Amniotic stem cell (primary cell): Measurements from ENCODE around the gene GPR108.
"Not testable (repeated sequence)": the region's sequence is repeated elsewhere in the genome, so short reads cannot be mapped to it uniquely, and the experiment has no call there.

Experiments
- DNase-seq: peaks from one replicate; lab custom pipeline; 2025; lab: John Stamatoyannopoulos, UW

Gene GPR108

DNA sequence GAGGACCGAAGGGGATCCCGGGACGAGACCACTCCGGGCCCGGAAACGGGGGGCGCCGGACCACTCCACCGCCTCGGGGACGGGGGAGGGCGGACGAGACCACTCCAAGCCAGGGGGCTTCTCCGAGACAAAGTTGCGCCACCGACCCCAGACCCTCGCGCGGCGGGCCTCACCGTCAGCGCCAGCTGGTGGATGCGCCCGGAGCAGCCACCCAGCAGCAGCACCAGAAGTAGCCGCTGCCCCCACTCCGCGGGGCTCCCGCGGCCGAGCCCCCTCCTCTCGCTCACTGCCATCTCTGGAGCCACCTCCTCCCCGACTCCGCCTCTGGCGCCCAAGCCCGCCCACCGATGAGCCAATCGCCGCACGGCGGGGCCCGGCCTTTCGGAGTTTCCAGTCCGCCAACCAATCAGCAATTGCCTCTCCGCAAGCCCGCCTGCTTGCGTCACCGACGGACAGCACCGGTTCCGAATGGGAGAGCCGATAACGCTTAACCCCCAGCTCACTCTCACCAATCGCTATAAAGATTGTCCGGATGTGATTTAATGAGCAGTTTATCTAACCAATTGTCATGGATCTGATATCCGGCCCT lies at the start of gene GPR108:
Gene GPR108, minus strand, starts transcription at position 297 of the 589 bp plus-strand sequence. Its CDS starts 4 bp downstream, at position 293.
- peak; percentile 100 for DNase-seq

DNA sequence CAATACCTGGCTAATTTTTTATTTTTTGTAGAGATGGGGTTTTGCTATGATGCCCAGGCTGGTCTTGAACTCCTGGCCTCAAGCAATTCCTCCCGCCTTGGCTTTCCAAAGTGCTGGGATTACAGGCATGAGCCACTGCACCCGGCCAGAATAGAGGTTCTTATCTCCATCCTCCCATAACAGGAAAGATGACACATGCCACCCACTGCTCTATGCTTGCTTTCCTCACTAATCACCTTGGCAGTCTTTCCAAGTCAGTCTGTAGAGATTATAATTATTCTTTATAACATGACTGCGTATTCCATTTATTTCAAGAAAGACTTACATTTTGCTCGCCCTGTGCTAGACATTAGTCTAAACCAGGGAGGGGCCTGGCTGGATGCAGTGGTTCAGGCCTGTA lies 41.8 kb upstream of the GPR108 start:
- DNase-seq = no peak

DNA sequence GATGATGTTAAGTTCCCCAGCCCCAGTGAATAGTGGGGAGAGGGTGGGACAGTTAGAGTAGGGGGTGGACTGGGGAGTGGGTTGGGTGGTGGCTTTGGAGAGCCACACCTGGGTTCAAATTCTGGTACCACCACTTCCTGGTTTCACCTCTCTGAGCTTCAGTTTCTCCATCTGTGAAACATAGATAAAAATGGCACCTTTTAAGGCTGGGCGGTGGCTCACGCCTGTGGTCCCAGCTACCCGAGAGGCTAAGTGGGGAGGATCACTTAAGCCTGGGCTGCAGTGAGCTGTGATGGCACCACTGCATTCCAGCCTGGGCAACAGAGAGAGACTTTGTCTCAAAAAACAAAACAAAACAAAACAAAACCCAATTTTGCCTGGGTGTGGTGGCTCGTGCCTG lies 41.0 kb upstream of the GPR108 start:
- no peak for DNase-seq

DNA sequence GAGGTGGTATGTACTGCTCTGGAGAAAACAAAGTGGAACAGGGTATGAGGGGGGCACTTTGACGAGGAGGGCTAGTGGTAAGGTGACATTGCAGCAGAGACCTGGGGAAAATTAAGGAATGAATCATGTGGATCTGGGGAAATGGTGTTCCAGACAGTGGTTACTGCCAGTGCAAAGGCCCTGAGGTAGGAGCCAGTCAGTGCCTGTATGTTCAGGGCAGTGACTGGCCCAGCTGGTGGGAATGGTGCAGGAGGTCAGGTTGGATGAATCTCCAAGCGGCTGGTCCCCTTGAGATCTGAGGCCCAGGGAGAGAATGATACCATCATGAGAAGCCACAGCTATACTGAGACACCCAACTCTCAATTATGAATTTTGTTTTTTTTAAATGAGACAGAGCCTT lies 40.1 kb upstream of the GPR108 start:
- no peak for DNase-seq

DNA sequence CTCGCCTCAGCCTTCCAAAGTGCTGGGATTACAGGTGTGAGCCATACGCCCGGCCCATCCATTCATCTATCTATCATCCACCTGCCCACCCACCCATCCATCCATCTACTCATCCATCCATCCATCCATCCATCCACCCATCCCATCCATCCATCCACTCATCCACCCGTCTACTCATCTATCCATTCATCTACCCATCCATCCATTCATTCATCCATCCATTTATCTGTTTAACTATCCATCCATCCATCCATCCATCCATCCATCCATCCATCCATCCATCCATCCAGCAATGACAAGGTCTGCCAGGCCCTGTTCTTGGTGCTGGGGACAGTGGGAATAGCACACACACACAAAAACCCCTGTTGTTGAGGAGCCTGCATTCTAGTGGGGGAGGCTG lies 39.6 kb upstream of the GPR108 start:
- no peak for DNase-seq

DNA sequence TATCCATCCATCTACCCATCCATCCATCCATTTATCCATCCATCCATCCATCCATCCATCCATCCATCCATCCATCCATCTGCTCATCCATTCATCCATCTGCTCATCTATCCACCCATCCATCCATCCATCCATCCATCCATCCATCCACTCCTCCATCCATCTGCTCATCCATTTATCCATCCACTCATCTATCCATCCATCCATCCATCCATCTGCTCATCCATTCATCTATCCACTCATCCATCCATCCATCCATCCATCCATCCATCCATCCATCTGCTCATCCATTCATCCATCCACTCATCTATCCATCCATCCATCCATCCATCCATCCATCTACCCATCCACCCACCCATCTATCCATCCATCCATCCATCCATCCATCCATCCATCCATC lies 38.7 kb upstream of the GPR108 start:
- DNase-seq = not testable (repeated sequence)

DNA sequence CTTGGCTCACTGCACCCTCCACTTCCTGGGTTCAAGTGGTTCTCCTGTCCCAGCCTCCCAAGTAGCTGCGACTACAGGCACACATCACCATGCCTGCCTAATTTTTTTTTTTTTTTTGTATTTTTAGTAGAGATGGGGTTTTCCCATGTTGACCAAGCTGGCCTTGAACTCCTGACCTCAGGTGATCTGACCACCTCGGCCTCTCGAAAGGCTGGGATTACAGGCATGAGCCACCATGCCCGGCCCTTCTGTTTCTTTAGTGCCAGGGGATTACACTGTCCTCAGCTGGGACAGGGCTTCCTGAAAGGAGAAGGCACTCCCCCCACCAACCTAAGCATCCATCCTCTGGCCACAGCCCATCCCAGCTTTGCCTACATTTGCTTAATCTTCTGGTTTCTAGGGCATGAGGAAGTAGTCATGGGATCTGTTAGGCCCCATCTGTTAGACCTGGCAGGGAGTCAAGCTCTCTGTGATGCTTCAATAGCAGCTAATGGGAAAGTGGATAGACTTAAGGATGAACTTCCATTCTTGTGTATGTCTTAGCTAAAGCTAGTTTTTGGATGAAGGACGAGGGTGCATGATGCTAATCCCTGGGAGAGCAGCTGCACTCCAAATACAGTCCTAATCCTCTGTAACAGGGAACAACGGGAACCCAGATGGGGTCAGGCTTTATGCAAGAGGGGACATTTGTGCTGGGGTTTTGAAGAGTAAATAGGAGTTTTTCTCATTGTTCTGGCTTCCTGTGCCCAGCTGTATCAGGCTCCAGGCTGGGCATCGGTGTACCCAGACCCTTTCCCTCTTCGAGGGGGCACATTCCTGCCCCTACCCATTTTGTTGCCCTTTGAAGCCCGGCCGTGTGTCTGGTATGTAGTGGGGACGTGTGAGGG lies 37.7 kb upstream of the GPR108 start:
- no peak for DNase-seq

DNA sequence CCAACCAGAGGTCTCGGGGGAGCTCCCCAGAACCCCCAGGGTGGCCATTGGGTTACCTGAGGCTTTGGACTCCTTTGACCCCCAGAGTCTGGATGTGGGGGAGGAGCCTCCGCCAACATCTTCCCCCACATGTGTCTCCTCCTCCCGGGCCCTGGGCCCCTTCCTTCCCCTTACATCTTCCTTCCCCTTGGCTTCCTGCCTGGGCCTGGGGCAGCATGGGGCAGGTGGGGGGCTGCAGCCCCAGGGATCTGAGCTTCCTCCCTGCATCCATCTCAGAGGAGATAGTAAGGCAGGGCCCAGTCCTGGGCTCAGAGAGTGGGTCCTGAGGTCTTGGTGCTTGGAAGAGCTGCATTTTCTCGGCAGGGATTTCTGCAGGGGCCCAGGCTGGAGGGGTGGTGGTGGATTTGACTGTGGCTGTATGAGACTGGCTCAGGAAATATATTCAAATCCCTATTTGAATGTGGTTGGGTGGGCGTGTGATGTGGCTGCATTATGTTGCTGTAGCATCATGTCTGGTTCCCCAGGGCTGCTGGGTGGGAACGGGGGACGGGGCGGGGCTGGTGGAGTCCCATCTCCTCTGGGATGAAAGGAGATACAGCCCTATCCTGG lies 36.0 kb upstream of the GPR108 start:
- DNase-seq = no peak

DNA sequence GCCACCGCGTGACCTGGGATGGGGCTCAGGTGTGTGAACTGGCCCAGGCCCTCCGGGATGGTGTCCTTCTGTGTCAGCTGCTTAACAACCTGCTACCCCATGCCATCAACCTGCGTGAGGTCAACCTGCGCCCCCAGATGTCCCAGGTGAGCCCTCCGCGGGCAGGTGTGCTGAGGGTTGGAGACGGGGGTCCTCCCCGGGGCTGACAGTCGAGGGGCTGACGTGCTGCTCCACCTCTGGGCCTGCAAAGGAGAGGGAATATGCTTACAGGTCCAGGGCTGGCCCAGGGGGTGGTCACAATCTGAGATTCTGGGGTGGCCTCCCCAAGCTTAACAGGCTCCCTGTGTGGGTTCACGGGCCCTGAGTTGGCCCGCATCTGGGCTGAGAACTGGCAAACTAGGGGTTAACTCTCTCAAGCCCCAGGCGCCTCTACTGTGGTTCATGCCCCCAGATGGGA lies 35.5 kb upstream of the GPR108 start:
- no peak for DNase-seq

DNA sequence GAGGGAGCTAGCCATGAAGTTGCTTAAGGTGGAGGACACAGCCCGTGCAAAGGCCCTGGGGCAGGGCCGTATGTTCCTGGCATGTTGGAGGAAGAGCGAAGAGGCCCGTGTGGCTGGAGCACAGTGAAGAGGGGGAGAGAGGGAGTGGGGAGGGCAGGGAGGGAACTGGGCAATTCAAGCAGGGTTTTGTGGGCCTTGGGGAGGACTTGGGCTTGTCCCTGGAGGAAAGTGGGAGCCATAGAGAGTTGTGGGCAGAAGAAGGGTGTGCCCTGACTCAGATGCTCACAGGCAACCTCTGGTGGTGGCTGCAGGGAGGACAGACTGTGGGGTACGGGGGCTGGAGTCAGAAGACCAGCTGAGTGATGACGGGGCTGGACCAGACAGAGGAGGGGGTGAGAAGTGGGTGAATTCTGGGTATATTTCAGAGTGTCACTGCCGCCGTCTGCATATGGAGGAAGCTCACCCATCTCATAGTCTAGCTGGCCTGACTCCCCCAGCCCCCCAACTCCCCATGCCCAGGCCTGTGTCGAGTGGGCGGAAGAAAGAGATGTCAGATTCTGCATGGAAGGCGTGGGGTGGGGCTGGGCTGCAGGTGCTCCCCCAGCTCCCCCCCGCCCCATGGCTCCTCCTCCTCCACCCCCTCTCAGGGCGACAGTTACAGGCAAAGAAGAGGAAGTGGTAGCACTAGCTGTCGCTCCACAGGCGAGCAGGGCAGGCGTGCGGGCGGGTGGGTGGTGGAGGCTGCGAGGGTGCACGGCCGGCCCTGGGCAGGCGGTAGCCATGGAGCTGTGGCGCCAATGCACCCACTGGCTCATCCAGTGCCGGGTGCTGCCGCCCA lies 34.9 kb upstream of the GPR108 start, which contains the start of gene VAV1:
Gene VAV1, plus strand, starts transcription at position 681 of the 838 bp plus-strand sequence. Its CDS starts 100 bp downstream, at position 781.
- DNase-seq = no peak

DNA sequence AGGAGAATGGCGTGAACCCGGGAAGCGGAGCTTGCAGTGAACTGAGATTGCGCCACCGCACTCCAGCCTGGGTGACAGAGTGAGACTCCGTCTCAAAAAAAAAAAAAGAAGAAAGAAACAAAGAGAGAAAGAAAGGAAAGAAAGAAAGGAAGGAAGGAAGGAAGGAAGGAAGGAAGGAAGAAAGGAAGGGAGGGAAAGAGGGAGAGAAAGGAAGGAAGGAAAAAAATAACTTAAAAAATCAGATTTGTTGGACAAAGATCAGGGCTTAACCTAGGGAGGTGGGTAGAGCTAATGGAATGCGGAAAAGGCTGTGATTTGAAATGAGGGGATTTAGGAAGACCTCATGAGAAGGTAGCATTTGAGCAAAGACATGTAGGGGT lies 34.3 kb upstream of the GPR108 start:
- not testable (repeated sequence) for DNase-seq

DNA sequence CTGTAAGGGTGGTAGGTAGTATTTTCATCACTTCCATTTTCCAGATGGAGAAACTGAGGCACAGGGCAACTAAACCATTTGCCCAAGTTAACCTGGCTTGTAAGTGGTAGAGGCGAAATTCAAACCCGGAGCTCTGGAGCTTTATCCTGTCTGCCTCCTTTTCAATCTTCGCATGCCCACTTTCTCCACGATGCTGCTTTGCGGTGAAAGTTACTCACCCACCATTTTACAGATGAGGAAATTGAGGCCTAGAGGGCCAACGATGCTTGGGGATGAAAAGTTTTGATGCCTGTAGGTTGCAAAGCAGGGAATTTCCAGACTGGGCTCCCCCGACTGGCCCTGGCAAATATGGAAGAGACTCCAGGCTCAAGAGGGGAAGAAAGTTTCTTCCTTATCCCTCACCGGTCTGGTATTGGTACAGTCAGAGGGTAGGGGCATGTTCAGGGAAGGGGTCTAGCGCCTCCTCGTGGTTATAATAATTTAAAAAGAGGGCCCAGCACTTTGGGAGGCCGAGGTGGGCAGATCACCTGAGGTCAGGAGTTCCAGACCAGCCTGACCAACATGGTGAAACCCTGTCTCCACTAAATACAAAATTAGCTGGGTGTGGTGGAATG lies 31.7 kb upstream of the GPR108 start:
- no peak for DNase-seq

DNA sequence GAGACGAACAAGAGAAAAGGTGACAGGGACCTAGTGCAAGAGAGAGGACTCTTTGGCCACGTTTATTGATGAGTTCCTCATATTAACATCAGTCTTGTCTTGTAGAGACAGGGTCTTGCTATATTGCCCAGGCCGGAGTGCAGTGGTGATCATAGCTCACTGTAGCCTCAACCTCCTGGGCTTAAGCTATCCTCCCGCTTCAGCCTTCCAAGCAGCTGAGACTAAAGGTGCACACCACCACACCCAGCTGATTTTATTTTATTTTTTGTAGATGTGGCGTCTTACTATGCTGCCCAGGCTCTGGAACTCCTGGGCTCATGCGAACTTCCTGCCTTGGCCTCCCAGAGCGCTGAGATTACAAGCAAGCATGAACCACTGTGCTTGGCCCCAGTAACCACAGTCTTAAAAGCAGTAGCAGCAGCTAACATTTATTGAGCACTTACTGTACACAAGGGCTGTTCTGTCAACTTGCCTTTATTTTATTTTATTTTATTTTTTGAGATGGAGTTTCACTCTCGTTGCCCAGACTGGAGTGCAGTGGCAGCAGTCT lies 30.9 kb upstream of the GPR108 start:
- DNase-seq = no peak

DNA sequence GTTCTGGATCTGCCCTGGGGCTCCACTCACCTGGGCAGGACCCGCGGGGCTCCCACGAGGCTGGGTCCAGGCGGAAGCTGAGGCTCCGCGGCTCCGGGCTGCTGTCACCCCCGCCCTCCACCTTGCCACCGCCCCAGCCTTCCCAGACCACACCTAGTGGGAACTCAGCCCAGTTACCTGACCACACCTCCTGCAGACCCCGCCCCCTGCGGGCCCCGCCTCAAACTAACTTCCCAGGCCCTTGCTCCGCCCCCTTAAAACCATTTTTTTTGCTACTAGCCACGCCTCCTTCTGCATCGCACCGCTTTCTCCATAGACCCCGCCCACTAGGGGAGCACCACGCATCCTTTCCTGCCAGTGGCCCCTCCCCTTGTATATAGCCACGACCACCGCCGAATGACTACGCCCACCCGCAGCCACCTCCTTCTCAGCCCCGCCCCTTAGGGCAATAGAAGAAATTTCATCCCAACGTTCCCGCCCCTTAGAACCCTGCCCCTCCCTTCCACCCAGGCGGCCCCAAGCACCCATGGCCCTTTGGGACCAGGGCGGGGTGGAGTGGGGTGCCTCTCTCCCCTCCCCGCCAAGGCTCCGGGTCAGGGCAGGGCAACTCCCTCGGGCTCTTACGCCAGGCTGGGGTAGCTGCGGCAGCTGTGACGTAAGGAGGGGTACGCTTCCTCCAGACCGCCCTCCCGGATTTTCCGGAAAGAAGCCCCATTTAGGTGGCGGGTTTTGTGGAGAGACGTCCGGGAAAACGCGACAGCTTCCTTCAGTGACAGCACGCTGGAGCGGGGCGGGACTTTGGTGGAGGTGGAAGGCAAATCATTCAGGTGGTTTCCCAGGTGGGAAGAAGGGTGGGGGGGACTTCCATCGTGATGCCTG lies 30.2 kb upstream of the GPR108 start, which contains the start of gene SH2D3A:
Gene SH2D3A, minus strand, starts transcription at position 79 of the 879 bp plus-strand sequence. CDS start 3,687 bp downstream, outside the sequence.
- no peak for DNase-seq

DNA sequence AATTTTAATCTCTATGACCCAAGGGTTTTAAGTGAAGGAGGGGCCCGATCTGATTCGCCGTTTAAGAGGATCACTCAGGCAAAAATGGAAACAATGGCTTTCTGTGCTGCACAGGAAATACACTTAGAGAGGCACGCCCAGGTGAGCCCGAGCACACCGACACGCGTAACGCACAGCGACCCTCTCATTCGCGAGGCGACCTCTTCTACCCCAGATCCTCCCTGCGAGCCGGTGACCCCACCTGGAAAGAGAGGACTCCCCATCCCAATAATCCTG lies 29.6 kb upstream of the GPR108 start:
- no peak for DNase-seq

DNA sequence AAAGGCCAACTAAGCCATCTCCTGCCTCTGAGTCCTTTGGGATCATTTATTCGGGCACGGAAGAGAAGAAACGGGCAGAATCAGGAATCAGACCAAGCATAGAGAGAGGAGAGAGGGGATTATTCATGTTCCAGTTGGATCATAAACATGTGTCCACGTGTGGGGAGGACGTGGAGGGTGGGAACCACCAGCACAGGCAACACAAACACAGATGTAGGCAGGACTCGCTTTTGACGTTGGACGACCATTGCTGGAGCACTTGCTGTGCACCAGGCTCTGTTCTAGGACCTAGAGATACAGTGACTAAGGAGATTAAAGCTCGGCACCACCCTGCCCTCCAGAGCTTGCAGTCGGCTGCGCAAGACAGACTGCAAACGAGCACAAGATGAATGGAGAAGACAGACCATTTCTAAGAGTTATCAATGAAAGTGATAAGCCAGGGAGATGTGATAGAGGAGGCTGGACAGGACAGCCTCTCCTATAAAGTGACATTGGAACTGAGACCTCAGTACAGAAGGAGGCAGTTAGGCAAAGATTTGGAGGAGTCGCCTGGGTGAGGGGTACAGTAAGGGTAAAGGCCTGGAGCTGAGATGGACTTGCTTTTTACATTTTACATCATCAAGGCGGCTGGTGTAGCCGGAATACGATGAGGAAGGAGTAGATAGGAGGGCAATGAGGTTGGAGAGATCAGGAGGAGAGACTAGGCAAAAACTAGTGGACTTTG lies 29.1 kb upstream of the GPR108 start:
- DNase-seq = no peak

DNA sequence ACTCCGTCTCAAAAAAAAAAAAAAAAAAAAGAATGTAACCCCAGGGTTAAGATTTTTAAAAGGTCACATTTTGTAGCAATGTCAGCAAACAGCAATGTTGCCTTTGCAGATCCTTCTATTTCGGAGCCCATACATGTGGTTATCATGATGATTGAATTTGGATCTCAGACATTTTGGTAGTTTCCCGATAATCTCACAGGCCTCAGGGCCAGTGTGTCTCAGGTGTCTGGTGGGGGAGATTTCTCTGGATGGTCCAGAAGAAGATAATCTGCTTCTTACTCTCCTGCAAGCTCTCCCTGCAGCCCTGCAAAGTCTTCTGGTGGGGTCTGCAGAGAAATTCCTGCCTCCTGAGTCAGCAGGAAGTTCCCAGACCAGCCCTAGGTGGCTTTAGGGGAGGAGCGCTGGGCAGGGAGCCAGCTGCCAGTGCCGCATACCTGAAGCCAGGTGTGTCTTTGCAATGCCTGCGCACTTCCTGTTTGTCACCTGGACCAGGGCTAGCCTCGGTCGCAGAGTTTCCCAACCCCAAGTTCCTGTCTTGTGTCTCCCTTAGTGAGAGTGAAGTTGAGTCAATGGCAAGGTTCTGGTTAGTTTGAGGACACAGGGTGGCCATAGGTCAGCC lies 28.5 kb upstream of the GPR108 start:
- DNase-seq = no peak

DNA sequence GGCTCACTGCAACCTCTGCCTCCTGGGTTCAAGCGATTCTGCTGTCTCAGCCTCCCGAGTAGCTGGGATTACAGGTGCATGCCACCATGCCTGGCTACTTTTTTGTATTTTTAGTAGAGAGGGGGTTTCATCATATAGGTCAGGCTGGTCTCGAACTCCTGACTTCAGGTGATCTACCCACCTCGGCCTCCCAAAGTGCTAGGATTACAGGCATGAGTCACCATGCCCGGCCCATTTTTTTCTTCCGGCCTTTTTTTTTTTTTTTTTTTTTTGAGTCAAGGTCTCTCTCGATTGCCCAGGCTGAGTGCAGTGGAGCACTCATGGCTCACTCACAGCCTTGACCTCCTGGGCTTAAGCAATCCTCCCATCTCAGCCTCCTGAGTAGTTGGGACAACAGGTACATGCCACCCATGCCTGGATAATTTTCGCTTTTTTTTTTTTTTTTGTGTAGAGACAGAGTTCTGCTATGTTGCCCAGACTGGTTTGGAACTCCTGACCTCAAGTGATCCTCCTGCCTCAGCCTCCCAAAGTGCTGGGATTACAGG lies 24.9 kb upstream of the GPR108 start:
- DNase-seq = not testable (repeated sequence)
